Measurements from ENCODE around the gene GCLC. TPM values are rescaled to one million over a fixed set of nuclear protein-coding genes. Genes with fewer than 3 reads are reported as not detected.

Gene GCLC
- 100 to 1,000 TPM in 2 of 5 donors, 10 to 100 TPM in 2, 1 to 10 TPM in 1; 9.3 to 176 (median 99.1) TPM for total RNA-seq
- 10 to 100 TPM; 17.7 to 33.0 (median 19.5) TPM for polyA plus RNA-seq
- long read RNA-seq, donor 1, partial matches to known transcripts, result 6 of 8 reads
- long read RNA-seq, donor 1, other reads (novel, unspliced or antisense), result 0 of 8 reads
- long read RNA-seq, donor 2, partial matches to known transcripts, result 7 of 13 reads
- long read RNA-seq, donor 2, other reads (novel, unspliced or antisense), result 0 of 13 reads
- long read RNA-seq, donor 3, partial matches to known transcripts, result 6 of 8 reads
- long read RNA-seq, donor 3, other reads (novel, unspliced or antisense), result 0 of 8 reads
- long read RNA-seq, donor 4, result 0 reads
- long read RNA-seq, donor 5, partial matches to known transcripts, result 7 of 14 reads
- long read RNA-seq, donor 5, other reads (novel, unspliced or antisense), result 0 of 14 reads
- long read RNA-seq, donor 6, partial matches to known transcripts, result 22 of 29 reads
- long read RNA-seq, donor 6, other reads (novel, unspliced or antisense), result 0 of 29 reads
- long read RNA-seq, donor 7, partial matches to known transcripts, result 0 of 3 reads
- long read RNA-seq, donor 7, other reads (novel, unspliced or antisense), result 0 of 3 reads
- long read RNA-seq, donor 8, partial matches to known transcripts, result 9 of 15 reads
- long read RNA-seq, donor 8, other reads (novel, unspliced or antisense), result 0 of 15 reads
- long read RNA-seq, donor 9, partial matches to known transcripts, result 0 of 1 reads
- long read RNA-seq, donor 9, other reads (novel, unspliced or antisense), result 0 of 1 reads
- long read RNA-seq, donor 10, result 0 reads

DNA sequence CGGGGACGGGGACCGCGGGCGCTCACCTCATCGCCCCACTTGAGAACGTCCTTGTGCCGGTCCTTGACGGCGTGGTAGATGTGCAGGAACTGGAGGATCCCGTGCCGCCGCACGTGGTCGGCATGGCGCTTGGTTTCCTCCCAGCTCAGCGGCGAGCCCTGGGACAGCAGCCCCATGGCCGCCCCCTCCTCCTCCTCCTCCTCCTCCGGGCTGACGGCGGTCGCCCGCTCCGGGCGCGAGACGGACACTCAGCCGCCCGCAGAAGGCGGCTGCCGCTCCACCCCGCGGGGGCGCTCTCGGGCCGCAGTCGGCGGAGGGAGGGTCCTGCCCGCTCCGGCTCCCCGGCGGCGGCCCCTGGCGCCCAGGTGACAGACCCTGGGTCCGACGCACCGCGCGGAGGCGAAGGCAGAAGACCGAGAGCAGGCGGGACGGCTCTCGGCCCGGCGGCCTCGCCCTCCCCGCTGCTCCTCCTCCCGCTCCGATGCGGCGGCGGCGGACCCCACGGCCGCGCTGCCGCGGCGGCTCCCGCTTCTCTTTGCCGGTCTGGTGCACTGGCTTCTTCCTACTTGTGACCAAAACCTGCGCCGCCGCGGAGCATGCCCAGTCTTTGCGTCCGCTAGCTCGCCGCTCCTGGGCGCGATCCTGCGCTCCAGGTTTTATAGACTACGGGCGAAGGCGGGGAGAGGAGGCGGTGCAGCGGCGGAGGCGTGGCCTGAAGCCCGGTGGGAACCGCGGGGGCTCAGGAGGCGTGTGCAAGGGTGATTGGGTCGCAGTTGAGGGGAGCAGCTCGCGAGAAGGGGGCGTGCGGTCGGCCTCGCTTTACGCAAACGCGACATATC, at the start of gene GCLC:
Gene GCLC, minus strand, starts transcription at position 632 of the 839 bp plus-strand sequence. Its CDS starts 456 bp downstream, at position 176.
- intact Hi-C loops (cut with DNase I; ENCODE audit: low total_unique reads), result no loop called here
- TF ChIP-seq, protein P1, sequence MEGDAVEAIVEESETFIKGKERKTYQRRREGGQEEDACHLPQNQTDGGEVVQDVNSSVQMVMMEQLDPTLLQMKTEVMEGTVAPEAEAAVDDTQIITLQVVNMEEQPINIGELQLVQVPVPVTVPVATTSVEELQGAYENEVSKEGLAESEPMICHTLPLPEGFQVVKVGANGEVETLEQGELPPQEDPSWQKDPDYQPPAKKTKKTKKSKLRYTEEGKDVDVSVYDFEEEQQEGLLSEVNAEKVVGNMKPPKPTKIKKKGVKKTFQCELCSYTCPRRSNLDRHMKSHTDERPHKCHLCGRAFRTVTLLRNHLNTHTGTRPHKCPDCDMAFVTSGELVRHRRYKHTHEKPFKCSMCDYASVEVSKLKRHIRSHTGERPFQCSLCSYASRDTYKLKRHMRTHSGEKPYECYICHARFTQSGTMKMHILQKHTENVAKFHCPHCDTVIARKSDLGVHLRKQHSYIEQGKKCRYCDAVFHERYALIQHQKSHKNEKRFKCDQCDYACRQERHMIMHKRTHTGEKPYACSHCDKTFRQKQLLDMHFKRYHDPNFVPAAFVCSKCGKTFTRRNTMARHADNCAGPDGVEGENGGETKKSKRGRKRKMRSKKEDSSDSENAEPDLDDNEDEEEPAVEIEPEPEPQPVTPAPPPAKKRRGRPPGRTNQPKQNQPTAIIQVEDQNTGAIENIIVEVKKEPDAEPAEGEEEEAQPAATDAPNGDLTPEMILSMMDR (IDR thresholded peaks at IDR 0.05), result peak in 5 of 7 experiments; percentile 5 to 77 (median 43)
- TF ChIP-seq POLR2AphosphoS5 (IDR thresholded peaks at IDR 0.05) (peak; percentile 95 to 99 (median 96)), POLR2A (IDR thresholded peaks at IDR 0.05) (peak in 2 of 4 donors; percentile 50 to 67), EP300 (IDR thresholded peaks at IDR 0.05) (no peak)
- Histone ChIP-seq H3K36me3 (peaks cover 0 to 5% (median 0%) of the 10 kb centered on the region in 4 donors), H3K4me1 (peaks cover 42 to 72% (median 57%) of the 10 kb centered on the region in 4 donors), H3K27ac (peak within 1 kb of the TSS; percentile 90 to 99 (median 96)), H3K9me3 (no peaks in the 10 kb centered on the region), H3K27me3 (no peaks in the 10 kb centered on the region), H3K4me3 (peak within 1 kb of the TSS; percentile 85 to 92 (median 90))
- 0 to 2% (median 0%) methylated on average over 45 to 105 of the region's 105 CpGs for WGBS, 5 donors
- DNase-seq, result peak; percentile 96 to 98

DNA sequence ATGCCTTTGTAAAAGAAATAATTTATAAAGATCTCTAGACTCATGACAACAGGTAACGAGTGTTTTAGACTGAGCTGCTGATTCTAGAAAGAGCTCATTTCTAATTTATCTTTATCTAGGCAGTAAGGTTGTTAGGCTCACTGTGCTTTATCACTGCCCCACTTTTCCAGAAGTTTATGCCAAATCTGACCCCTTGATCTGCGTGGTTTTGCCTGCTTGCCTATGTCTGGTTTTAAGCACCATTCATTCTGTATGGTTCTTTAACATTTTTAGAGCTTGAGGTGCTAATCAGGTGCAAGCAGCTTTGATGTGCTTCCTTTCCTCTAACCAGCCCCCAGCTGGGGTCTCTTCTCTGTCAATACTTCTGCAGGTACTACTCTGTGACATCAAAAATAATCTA, 49.7 kb upstream of the GCLC start:
- peaks cover 0 to 7% (median 1%) of the 10 kb centered on the region in 4 donors for H3K4me1 ChIP-seq
- 37 to 63% (median 53%) methylated on average over 2 of the region's 2 CpGs for WGBS, 5 donors

DNA sequence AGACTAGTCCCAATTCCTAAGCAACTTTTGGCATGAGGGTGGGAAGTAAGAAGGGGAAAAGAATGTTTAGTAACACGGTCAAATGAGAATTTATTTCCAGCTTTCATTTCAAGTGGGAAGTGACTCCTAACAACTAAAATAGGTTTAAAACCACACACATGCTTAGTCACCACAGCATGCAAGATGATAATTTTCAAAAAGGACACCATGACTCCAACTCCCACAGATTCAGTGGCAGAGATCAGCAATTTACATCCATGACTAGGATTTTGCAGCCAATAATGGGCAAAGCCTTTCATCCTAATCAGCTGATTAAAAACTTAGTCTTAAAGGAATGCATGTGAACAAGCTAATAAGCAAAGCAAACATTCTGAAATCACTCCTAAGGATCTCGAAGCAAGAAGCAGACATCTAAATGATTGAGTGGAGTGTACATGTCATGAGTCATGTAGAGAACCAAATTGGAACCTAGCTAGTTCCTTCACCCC, 48.1 kb upstream of the GCLC start:
- H3K27me3 ChIP-seq, result no peaks in the 10 kb centered on the region
- peaks cover 0 to 19% (median 1%) of the 10 kb centered on the region in 4 donors for H3K4me1 ChIP-seq
- TF ChIP-seq EP300 (IDR thresholded peaks at IDR 0.05) (no peak), POLR2AphosphoS5 (IDR thresholded peaks at IDR 0.05) (no peak), POLR2A (IDR thresholded peaks at IDR 0.05) (no peak)
- TF ChIP-seq, protein P1 (IDR thresholded peaks at IDR 0.05), result no peak
- intact Hi-C loops (cut with DNase I; ENCODE audit: low total_unique reads), result no loop called here
- no peak overlapping the region for H3K4me3 ChIP-seq
- 32 to 41% (median 37%) methylated on average over 2 of the region's 2 CpGs for WGBS, 5 donors
- DNase-seq, result no peak
- no peak overlapping the region for H3K27ac ChIP-seq
- no peaks in the 10 kb centered on the region for H3K36me3 ChIP-seq
- no peaks in the 10 kb centered on the region for H3K9me3 ChIP-seq

More for the DNA sequence above, 49.7 kb upstream of the GCLC start:
- Histone ChIP-seq H3K27me3 (no peaks in the 10 kb centered on the region), H3K36me3 (no peaks in the 10 kb centered on the region), H3K27ac (no peak overlapping the region), H3K9me3 (no peaks in the 10 kb centered on the region), H3K4me3 (no peak overlapping the region)
- TF ChIP-seq POLR2A (IDR thresholded peaks at IDR 0.05) (no peak), EP300 (IDR thresholded peaks at IDR 0.05) (no peak), POLR2AphosphoS5 (IDR thresholded peaks at IDR 0.05) (no peak)
- TF ChIP-seq, protein P1 (IDR thresholded peaks at IDR 0.05), result no peak
- DNase-seq, result no peak
- intact Hi-C loops (cut with DNase I; ENCODE audit: low total_unique reads), result no loop called here

Data from stomach (tissue), 19 donors.